Measurements from ENCODE around the gene LGALS9B.
"Not testable (repeated sequence)": the region's sequence is repeated elsewhere in the genome, so short reads cannot be mapped to it uniquely, and the experiment has no call there.

- TF ChIP-seq CTCF (IDR thresholded peaks at IDR 0.05); POLR2A (IDR thresholded peaks at IDR 0.05); POLR2AphosphoS5 (IDR thresholded peaks at IDR 0.05); EP300 (IDR thresholded peaks at IDR 0.05; ENCODE audit: low read depth): not testable (repeated sequence)
These were observed 340 bp downstream of the LGALS9B start for GRCh38 chr17:20466999-20467398.
